Uterus (tissue), 2 donors: ENCODE measurements around the gene ATP11B.

Experiments
- POLR2A ChIP-seq, 2 donors: fragments of 450-650 bp; IDR thresholded peaks; one replicate each; pipeline ENCODE4 v1.6.1; 2016; ENCODE audit warnings: antibody characterized with exemption in 2 of 2, mild to moderate bottlenecking in 1 of 2, moderate library complexity in 1 of 2
- TF ChIP-seq, protein P1 (sequence below), 4 experiments: fragments of 200-600 bp in 2 of 4; fragments of 450-650 bp in 2 of 4; sonication (generic) in 2 of 4; IDR thresholded peaks; one replicate each; pipeline ENCODE4 v1.5.1; 2016 to 2019; ENCODE audit warnings: antibody characterized with exemption in 4 of 4, mild to moderate bottlenecking in 2 of 4, moderate library complexity in 1 of 4

DNA sequence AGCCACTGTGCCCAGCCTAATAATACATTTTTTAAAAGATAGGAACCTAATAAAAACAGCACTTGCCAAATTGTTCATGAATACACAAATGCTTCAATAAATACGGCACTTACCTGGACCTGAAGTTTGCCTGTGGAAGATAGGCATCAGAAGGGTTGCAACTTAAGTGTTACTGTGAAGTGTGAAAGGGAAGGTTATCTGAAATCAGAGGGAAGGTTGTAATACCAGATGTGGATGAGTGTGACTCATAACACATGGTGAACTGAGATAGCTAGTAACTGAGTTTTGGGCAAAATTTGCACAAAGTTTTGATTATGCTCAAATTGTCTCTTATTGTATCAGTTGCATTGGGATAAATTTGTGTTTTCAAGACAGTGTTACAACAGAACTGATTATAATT is 68.0 kb downstream of the ATP11B start:
- TF ChIP-seq, protein P1, sequence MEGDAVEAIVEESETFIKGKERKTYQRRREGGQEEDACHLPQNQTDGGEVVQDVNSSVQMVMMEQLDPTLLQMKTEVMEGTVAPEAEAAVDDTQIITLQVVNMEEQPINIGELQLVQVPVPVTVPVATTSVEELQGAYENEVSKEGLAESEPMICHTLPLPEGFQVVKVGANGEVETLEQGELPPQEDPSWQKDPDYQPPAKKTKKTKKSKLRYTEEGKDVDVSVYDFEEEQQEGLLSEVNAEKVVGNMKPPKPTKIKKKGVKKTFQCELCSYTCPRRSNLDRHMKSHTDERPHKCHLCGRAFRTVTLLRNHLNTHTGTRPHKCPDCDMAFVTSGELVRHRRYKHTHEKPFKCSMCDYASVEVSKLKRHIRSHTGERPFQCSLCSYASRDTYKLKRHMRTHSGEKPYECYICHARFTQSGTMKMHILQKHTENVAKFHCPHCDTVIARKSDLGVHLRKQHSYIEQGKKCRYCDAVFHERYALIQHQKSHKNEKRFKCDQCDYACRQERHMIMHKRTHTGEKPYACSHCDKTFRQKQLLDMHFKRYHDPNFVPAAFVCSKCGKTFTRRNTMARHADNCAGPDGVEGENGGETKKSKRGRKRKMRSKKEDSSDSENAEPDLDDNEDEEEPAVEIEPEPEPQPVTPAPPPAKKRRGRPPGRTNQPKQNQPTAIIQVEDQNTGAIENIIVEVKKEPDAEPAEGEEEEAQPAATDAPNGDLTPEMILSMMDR (IDR thresholded peaks at IDR 0.05), result no peak
- no peak for TF ChIP-seq POLR2A (IDR thresholded peaks at IDR 0.05)
